Dedifferentiated amniotic fluid mesenchymal stem cell (primary cell): Measurements from ENCODE around the gene MTFMT.
A peak's percentile ranks its signal among the peaks of the same experiment; 100 is the strongest.
"Not testable (repeated sequence)": the region's sequence is repeated elsewhere in the genome, so short reads cannot be mapped to it uniquely, and the experiment has no call there.

Experiments used
- DNase-seq: peaks from one replicate; pipeline ENCODE4 v3.0.0-alpha.2; 2016; ENCODE audit errors: extremely low spot score

MTFMT gene

GRCh38 chr15:65028921-65029735 is at the start of gene MTFMT:
MTFMT (minus strand) TSS chr15:65029639; CDS start chr15:65029613, 26 bp downstream.
- DNase-seq = peak; percentile 62

- no peak for DNase-seq
Measured at GRCh38 chr15:65077981-65078352, 48.5 kb upstream of the MTFMT start.

DNA sequence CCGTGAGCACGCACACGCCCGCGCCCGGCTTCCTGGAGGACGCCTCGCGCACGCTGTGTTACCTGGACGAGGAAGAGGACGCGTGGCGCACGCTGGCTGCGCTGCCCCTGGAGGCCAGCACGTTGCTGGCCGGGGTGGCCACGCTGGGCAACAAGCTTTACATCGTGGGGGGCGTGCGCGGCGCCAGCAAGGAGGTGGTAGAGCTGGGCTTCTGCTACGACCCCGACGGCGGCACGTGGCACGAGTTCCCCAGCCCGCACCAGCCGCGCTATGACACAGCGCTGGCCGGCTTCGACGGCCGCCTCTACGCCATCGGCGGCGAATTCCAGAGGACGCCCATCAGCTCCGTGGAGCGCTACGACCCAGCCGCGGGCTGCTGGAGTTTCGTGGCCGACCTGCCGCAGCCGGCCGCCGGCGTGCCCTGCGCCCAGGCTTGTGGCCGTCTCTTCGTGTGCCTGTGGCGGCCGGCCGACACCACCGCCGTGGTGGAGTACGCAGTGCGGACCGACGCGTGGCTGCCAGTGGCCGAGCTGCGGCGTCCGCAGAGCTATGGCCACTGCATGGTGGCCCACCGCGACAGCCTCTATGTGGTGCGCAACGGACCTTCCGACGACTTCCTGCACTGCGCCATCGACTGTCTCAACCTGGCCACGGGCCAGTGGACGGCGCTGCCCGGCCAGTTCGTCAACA is 48.0 kb upstream of the MTFMT start:
- DNase-seq = no peak

- DNase-seq = no peak
Measured at GRCh38 chr15:65076486-65077290, 47.2 kb upstream of the MTFMT start, which contains the start of gene KBTBD13. KBTBD13 (plus strand) TSS chr15:65076746; CDS start chr15:65076816, 70 bp downstream.

DNA sequence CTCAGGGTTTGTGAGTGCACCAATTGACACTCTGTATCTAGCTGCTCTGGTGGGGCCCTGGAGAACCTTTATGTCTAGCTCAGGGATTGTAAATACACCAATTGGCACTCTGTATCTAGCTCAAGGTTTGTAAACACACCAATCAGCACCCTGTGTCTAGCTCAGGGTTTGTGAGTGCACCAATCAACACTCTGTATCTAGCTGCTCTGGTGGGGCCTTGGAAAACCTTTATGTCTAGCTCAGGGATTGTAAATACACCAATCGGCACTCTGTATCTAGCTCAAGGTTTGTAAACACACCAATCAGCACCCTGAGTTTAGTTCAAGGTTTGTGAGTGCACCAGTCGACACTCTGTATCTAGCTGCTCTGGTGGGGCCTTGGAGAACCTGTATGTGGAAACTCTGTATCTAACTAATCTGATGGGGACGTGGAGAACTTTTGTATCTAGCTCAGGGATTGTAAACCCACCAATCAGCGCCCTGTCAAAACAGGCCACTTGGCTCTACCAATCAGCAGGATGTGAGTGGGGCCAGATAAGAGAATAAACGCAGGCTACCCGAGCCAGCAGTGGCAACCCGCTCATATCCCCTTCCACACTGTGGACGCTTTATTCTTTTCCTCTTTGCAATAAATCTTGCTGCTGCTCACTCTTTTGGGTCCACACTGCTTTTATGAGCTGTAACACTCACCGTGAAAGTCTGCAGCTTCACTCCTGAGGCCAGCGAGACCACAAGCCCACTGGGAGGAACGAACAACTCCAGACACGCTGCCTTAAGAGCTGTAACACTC is 46.4 kb upstream of the MTFMT start:
- DNase-seq = not testable (repeated sequence)

GRCh38 chr15:65074946-65075345 is 45.5 kb upstream of the MTFMT start:
- DNase-seq = not testable (repeated sequence)

GRCh38 chr15:65072617-65073016 is 43.2 kb upstream of the MTFMT start:
- DNase-seq = no peak

GRCh38 chr15:65072027-65072426 is 42.6 kb upstream of the MTFMT start:
- no peak for DNase-seq

- DNase-seq = no peak
Measured at GRCh38 chr15:65071381-65071811, 42.0 kb upstream of the MTFMT start.

- DNase-seq = no peak
Measured at GRCh38 chr15:65069779-65070546, 40.5 kb upstream of the MTFMT start.

DNA sequence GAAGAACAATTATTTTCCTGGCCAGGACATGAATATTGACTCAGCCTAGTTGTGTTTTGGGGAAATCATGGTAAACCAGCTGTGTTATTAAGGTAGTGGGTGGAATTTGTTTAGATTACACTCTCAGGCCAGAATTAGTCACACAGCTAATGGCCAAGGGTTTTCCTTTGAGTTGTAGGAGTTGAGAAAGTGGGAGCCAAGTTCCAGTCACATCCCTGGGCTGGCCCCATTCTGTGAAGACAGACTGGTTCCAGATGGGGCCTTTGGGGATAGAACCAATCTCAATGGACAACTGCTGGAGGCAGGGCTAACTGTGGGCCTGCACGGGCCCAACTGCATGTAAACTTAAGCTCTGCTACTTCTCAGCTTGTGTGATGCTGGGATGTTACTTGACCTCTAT is 39.7 kb upstream of the MTFMT start:
- DNase-seq = peak; percentile 64

DNA sequence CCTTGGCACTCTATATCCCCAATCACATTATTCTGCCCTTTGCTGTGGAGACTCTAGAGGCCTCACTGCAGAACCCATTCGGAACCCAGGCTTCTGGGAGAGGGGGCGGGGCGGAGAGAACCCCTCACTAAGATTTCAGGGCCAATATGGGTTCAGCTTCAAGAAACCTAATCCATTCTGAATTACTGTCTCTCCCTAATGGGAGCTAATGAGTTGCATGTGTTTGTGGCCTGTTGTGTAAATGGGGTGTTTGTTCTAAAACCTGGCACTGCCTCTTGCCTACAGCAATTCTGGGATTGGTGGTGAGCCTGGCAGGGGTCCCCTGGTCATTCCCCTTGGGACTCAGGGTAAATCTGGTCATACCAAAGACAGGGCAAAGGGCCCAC is 39.0 kb upstream of the MTFMT start:
- no peak for DNase-seq

DNA sequence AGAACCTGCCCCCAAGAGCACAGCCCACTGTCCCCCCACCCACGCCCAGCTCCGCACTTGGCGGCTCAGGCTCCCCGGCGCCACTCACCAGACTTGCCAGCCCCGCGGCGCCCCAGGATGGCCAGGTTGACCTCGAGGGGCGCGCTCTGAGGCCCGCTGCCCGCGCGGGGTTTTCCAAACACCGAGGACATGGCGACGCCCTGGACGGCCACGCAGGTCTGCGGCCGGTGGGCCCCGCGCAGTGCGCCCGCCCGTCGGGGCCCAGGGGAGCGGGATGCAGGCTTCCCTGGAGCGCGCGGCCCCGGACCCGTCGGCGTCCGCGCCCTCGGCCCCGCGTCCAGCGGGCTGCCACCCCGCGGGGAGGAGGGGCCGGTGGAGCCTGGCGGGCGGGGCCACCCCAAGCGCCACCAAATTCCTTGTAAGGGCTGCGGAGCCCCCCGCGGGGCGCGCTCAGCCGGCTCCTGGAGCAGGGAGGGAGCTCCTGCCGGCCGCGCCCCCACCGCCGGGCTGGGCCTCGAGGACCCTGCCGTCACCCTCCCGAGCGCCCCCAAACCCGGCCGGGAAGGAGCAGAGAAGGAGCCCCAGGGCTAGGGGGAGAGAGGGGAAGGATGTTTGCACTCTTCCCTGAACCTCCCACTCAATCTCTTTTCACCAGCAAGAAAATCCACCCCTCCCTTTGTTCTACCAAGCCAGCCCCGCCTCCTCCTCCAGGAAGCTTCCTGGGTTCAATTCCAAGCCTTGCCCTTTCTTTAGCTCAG is 38.4 kb upstream of the MTFMT start, which contains the start of gene RASL12:
Gene RASL12 (minus strand): TSS at position 347 of the 758 bp plus-strand sequence. CDS start 156 bp downstream, at position 191.
- DNase-seq = no peak

DNA sequence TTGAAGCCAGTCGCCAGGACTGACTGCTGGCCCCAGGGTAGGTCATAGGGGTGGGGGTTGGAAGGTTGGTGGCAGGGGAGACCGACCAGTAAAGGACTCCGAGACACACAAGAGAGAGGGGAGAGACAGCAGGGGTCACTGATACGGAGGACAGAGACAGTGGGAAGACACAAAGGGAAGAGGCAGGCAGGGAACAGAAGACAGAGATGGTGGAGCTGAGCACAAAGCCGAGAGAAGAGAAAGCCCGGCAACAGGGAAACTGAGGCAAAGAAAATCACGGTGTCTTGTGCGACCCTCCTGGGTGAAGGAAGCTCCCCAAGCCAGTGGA is 37.8 kb upstream of the MTFMT start:
- no peak for DNase-seq

DNA sequence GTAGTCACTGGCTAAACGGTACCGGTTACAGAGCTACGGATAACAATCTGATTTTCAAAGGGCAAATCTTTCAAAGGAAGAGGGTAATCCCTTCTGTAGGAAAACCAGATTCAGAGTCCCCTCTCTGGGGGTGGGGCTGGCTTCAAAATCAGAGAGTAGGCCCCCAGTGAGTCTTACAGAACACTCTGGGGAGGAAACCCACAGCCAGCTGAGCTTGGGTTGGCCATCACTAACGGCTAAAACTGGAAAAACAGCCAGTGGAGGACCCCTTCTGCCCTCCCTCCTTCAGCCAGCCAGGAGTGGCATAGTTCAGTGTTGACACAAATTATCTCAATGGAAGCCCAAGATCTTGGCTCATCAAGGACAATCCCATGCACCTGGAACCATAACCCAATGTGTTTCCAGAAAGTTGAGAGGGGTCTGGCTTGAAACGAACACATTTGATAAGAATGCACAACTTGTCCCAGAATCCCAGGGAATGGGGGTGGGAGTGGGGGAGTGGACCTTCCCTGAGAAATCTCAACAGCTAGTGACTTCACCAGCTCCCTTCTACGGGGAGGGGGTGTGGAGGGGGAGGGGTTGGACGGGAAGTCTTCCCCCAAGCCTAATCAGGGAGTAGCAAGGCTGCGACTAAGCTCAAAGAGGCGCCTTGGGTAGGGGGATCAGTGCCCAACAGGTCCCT is 37.3 kb upstream of the MTFMT start:
- no peak for DNase-seq

DNA sequence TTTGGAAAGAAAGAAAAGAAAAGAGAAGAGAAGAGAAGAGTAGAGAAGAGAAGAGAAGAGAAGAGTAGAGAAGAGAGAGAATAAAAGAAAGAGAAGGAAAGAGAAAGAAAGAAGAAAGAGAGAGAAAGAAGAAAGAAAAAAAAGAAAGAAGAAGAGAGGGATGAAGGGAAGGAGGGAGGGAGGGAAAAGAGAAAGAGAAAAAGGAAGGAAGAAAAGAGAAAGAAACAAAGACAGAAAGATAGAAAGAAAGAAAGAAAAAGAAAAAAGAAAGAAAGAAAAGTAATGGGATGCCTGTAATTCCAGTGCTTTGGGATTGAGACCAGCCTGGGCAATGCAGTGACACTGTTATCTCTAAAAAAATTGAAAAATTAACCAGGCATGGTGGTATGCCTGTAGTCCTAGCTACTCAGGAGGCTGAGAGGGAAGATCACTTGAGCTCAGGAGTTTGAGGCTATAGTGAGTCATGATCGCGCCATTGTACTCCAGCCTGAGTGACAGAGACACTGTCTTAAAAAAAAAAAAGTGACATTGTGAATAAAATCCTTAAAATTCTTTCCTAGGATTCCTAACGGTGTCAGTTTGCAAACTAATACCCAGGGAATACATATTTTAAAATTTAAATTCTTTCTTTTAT is 36.7 kb upstream of the MTFMT start:
- no peak for DNase-seq

- DNase-seq = no peak
Measured at GRCh38 chr15:65062726-65063125, 33.3 kb upstream of the MTFMT start.

DNA sequence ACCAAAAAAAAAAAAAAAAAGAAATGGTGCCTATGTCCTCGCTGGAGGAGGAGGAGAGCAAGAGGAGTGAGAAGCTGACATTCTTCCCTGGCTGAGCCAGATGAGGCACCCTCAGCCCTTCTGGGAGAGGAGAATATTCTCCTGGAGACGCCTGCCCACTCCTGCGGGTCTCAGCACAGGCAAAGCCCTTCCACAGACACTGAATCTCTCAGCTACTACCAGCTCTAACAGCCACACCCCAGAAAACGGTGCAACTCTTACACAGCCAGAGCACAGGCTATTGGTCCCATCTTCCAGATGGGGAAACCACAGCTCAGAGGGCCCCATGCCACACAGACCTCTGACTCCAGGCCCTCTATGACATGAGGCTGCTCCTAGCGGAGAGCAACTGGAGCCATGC is 32.6 kb upstream of the MTFMT start:
- DNase-seq = no peak
